PC-3 (cell line): ENCODE measurements around the gene DSG2.

Source experiments
- EZH2 ChIP-seq: fragments of 300-600 bp; sonication (generic); IDR thresholded peaks from one replicate; pipeline ENCODE4 v1.6.1; 2017; ENCODE audit warnings: antibody characterized with exemption, mild to moderate bottlenecking, low read length; ENCODE audit not compliant: unreplicated experiment
- EZH2phosphoT487 ChIP-seq: fragments of 300-600 bp; sonication (generic); IDR thresholded peaks from 2 replicates; pipeline ENCODE4 v1.6.1; 2018; ENCODE audit warnings: mild to moderate bottlenecking, antibody characterized with exemption, low read length, borderline replicate concordance
- TF ChIP-seq, protein P1 (sequence below): fragments of 300-600 bp; sonication (generic); conservative IDR thresholded peaks from 2 replicates; pipeline ENCODE4 v1.5.1; 2017; ENCODE audit warnings: antibody characterized with exemption, low read depth, mild to moderate bottlenecking, low read length

GRCh38 chr18:31510319-31510718 is 12.3 kb downstream of the DSG2 start:
- TF ChIP-seq, protein P1, sequence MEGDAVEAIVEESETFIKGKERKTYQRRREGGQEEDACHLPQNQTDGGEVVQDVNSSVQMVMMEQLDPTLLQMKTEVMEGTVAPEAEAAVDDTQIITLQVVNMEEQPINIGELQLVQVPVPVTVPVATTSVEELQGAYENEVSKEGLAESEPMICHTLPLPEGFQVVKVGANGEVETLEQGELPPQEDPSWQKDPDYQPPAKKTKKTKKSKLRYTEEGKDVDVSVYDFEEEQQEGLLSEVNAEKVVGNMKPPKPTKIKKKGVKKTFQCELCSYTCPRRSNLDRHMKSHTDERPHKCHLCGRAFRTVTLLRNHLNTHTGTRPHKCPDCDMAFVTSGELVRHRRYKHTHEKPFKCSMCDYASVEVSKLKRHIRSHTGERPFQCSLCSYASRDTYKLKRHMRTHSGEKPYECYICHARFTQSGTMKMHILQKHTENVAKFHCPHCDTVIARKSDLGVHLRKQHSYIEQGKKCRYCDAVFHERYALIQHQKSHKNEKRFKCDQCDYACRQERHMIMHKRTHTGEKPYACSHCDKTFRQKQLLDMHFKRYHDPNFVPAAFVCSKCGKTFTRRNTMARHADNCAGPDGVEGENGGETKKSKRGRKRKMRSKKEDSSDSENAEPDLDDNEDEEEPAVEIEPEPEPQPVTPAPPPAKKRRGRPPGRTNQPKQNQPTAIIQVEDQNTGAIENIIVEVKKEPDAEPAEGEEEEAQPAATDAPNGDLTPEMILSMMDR, result no peak
- TF ChIP-seq EZH2 (no peak), EZH2phosphoT487 (no peak)
